ENCODE results near the gene LPGAT1. TPM values are rescaled to one million over a fixed set of nuclear protein-coding genes. Genes with fewer than 3 reads are reported as not detected.

Gene LPGAT1
- total RNA-seq, 4 donors from 2014 or later, result 168 to 308 (median 203) TPM

DNA sequence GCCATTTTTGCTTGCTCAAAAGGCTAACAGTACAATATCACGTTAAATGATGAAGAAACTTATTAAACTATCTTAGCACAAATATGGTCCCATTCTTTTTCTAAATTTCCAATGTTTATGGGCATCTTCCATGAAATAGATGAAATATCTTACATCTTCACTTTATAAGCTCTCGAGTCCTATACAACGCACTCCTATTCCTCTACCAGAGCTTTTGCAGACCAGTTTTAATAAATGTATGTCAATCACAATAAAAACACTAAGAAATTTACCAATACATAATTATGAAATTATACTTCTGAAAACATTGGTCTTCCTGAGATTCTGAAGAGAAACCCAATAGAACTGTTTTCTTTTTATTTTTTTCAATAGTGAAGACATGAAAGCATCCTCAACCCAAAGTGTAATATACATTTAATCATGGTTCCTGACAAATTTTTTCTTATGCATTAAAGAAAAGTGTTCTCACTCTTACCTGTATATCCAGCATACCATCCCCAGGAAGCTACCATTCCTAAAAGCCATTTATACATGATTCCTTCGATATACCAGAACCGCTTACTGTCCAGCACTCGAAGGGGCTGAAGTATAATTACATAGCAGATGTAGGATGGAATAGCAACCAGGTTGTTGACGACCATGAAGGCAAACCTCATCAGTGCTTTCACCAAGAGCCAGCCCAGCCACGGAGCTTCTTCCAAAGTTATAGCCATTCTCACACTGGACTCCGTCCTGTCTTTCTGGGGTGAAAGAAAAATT lies 1.8 kb downstream of the LPGAT1 start:
- TF ChIP-seq, protein P1, sequence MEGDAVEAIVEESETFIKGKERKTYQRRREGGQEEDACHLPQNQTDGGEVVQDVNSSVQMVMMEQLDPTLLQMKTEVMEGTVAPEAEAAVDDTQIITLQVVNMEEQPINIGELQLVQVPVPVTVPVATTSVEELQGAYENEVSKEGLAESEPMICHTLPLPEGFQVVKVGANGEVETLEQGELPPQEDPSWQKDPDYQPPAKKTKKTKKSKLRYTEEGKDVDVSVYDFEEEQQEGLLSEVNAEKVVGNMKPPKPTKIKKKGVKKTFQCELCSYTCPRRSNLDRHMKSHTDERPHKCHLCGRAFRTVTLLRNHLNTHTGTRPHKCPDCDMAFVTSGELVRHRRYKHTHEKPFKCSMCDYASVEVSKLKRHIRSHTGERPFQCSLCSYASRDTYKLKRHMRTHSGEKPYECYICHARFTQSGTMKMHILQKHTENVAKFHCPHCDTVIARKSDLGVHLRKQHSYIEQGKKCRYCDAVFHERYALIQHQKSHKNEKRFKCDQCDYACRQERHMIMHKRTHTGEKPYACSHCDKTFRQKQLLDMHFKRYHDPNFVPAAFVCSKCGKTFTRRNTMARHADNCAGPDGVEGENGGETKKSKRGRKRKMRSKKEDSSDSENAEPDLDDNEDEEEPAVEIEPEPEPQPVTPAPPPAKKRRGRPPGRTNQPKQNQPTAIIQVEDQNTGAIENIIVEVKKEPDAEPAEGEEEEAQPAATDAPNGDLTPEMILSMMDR (IDR thresholded peaks at IDR 0.05), result no peak
- TF ChIP-seq POLR2A (IDR thresholded peaks at IDR 0.05), result no peak
- WGBS, 2 donors, result 73 to 79% methylated on average over 9 of the region's 9 CpGs
- DNase-seq, result no peak
- H3K27me3 ChIP-seq, result no peaks in the 10 kb centered on the region
- H3K4me1 ChIP-seq, result peaks cover 9 to 19% of the 10 kb centered on the region in 2 donors
- H3K9me3 ChIP-seq, result no peaks in the 10 kb centered on the region
- peak overlapping the region in 2 of 3 donors; percentile 6 to 69 for H3K4me3 ChIP-seq (replicated peaks in 1 of 3)
- H3K27ac ChIP-seq, result peak overlapping the region; percentile 84 to 93 (median 90)
- intact Hi-C loops (cut with DNase I), result no loop called here
- no peaks in the 10 kb centered on the region for H3K36me3 ChIP-seq

GRCh38 chr1:211827051-211827450 lies 3.5 kb downstream of the LPGAT1 start:
- no peak for DNase-seq
- no peak for TF ChIP-seq POLR2A (IDR thresholded peaks at IDR 0.05)
- TF ChIP-seq, protein P1 (IDR thresholded peaks at IDR 0.05), result no peak
- H3K27me3 ChIP-seq, result no peaks in the 10 kb centered on the region
- no peaks in the 10 kb centered on the region for H3K9me3 ChIP-seq
- peaks cover 9 to 27% of the 10 kb centered on the region in 2 donors for H3K4me1 ChIP-seq
- intact Hi-C loops (cut with DNase I), result no loop called here
- H3K27ac ChIP-seq, result no peak overlapping the region
- H3K36me3 ChIP-seq, result no peaks in the 10 kb centered on the region
- peak overlapping the region in 2 of 3 donors; percentile 5 to 24 for H3K4me3 ChIP-seq (replicated peaks in 1 of 3)

GRCh38 chr1:211825980-211826379 lies 4.6 kb downstream of the LPGAT1 start:
- WGBS, 2 donors, result 96 to 97% methylated on average over 1 of the region's 1 CpG
- H3K36me3 ChIP-seq, result no peaks in the 10 kb centered on the region
- no peaks in the 10 kb centered on the region for H3K9me3 ChIP-seq
- H3K27ac ChIP-seq, result no peak overlapping the region
- peaks cover 9 to 27% of the 10 kb centered on the region in 2 donors for H3K4me1 ChIP-seq
- H3K4me3 ChIP-seq (replicated peaks in 1 of 3), result no peak overlapping the region
- H3K27me3 ChIP-seq, result no peaks in the 10 kb centered on the region
- intact Hi-C loops (cut with DNase I), result no loop called here
- TF ChIP-seq POLR2A (IDR thresholded peaks at IDR 0.05), result no peak
- TF ChIP-seq, protein P1 (IDR thresholded peaks at IDR 0.05), result no peak
- no peak for DNase-seq

- DNase-seq, result no peak
- no peak for TF ChIP-seq POLR2A (IDR thresholded peaks at IDR 0.05)
- TF ChIP-seq, protein P1 (IDR thresholded peaks at IDR 0.05), result no peak
- WGBS, 2 donors, result 78 to 94% methylated on average over 5 of the region's 5 CpGs
- Histone ChIP-seq H3K4me1 (peaks cover 11 to 21% of the 10 kb centered on the region in 2 donors), H3K27me3 (no peaks in the 10 kb centered on the region), H3K9me3 (no peaks in the 10 kb centered on the region), H3K27ac (no peak overlapping the region), H3K4me3 (replicated peaks in 1 of 3) (no peak overlapping the region), H3K36me3 (no peaks in the 10 kb centered on the region)
- intact Hi-C loops (cut with DNase I), result no loop called here
Observed at GRCh38 chr1:211822677-211823407, 7.7 kb downstream of the LPGAT1 start.

DNA sequence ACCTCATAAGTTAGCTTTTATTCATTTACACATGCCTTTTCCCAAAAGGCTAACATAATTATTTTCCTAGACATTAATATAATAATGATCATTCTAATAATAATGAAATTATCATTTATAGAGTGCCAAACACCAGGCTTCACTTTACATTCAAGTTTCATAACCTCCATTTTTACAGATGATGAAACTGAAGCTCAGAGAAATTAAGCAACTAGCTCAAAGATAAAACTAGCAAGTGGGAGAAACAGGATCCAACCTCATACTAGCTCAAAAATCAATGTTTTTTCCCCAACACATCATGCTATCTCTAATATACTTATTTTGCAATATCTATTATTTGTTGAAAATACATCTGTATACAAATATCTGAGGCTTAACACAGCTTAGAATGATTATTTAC lies 14.0 kb downstream of the LPGAT1 start:
- Histone ChIP-seq H3K27ac (no peak overlapping the region), H3K36me3 (no peaks in the 10 kb centered on the region), H3K4me1 (peaks cover 24 to 30% of the 10 kb centered on the region in 2 donors), H3K27me3 (no peaks in the 10 kb centered on the region), H3K9me3 (no peaks in the 10 kb centered on the region), H3K4me3 (replicated peaks in 1 of 3) (no peak overlapping the region)
- TF ChIP-seq, protein P1 (IDR thresholded peaks at IDR 0.05), result no peak
- TF ChIP-seq POLR2A (IDR thresholded peaks at IDR 0.05), result no peak
- no peak for DNase-seq
- intact Hi-C loops (cut with DNase I), result no loop called here

All from thyroid gland (tissue), 4 donors.